GM12878 (cell line): ENCODE data around the gene HOXA10. TPM values are rescaled to one million over a fixed set of nuclear protein-coding genes. Genes with fewer than 3 reads are reported as not detected.

Experiments
- ATAC-seq: fragments of 200-7000 bp; cut with Tn5 transposase; 3 replicates; pipeline ENCODE4 v1.9.1; 2020; ENCODE audit warnings: mild to moderate bottlenecking, moderate library complexity
- BruUV-seq: library from RNA; stranded (reverse); fragments of 400-500 nt; replicated peaks from 2 replicates; lab custom pipeline; 2021; lab: Mats Ljungman, UMichigan
- CTCF ChIA-PET: fragments of 300-600 bp; sonication (Branson Sonifier 250); formaldehyde crosslinking; extraction: SDS; loops from one replicate; lab custom pipeline; 2021; ENCODE audit warnings: inconsistent platforms; lab: Yijun Ruan, JAX
- POLR2A ChIA-PET: fragments of 350-600 bp; formaldehyde crosslinking; extraction: SDS; loops from one replicate; lab custom pipeline; 2021; ENCODE audit warnings: inconsistent platforms; lab: Charles Lee
- RAD21 ChIA-PET: fragments of 300-600 bp; sonication (Branson Sonifier 250); formaldehyde crosslinking; loops from one replicate; lab custom pipeline; 2023; ENCODE audit warnings: antibody characterized with exemption; ENCODE audit not compliant: unreplicated experiment; lab: Charles Lee
- SMC1A ChIA-PET: fragments of 300-600 bp; sonication (Branson Sonifier 250); formaldehyde crosslinking; loops from one replicate; lab custom pipeline; 2023; ENCODE audit not compliant: unreplicated experiment, uncharacterized antibody; lab: Charles Lee
- DNase-seq: peaks from one replicate; pipeline ENCODE4 v3.0.0-alpha.2; 2011; ENCODE audit warnings: low read depth, low spot score
- FAIRE-seq: peaks from 3 replicates; lab custom pipeline; 2011; peaks lifted over from hg19 to GRCh38; lab: Jason Lieb, UNC
- H2AFZ ChIP-seq: 2 replicates; pipeline ENCODE4 v1.6.0; 2011; ENCODE audit warnings: low read depth, low read length, control low read depth; ENCODE audit not compliant: control insufficient read depth
- H3K27ac ChIP-seq: 2 replicates; pipeline ENCODE4 v1.5.1; 2011; ENCODE audit warnings: control low read depth; ENCODE audit not compliant: control insufficient read depth, insufficient read depth
- H3K27me3 ChIP-seq, 2 experiments: replicated peaks in 1 of 2; 2 replicates each; pipeline versions ENCODE4 v1.6.0 to v1.6.1; 2011; ENCODE audit warnings: low read length in 1 of 2; ENCODE audit not compliant: control insufficient read depth in 2 of 2, insufficient read depth in 2 of 2
- H3K36me3 ChIP-seq, 2 experiments: 2 replicates each; pipeline ENCODE4 v1.5.1; 2011; ENCODE audit warnings: low read length in 1 of 2; ENCODE audit not compliant: control insufficient read depth in 2 of 2, insufficient read depth in 2 of 2
- H3K4me1 ChIP-seq: 2 replicates; pipeline ENCODE4 v1.6.1; 2011; ENCODE audit warnings: mild to moderate bottlenecking, low read length, moderate library complexity, mixed read lengths; ENCODE audit not compliant: control insufficient read depth, insufficient read depth
- H3K4me2 ChIP-seq: 2 replicates; pipeline ENCODE4 v1.6.0; 2011; ENCODE audit warnings: control low read depth; ENCODE audit not compliant: control insufficient read depth, insufficient read depth
- H3K4me3 ChIP-seq: fragments of 200-600 bp; sonication (generic); 2 replicates; pipeline ENCODE4 v1.5.1; 2016
- H3K79me2 ChIP-seq: 2 replicates; pipeline ENCODE4 v1.6.0; 2011; ENCODE audit warnings: low read length; ENCODE audit not compliant: control insufficient read depth, insufficient read depth
- H3K9ac ChIP-seq: 2 replicates; pipeline ENCODE4 v1.8.0; 2011; ENCODE audit warnings: low read length, control low read depth, mixed read lengths; ENCODE audit not compliant: control insufficient read depth, insufficient read depth
- H3K9me3 ChIP-seq: replicated peaks from 3 replicates; pipeline ENCODE4 v1.5.1; 2011; ENCODE audit warnings: mild to moderate bottlenecking, low read length; ENCODE audit not compliant: control insufficient read depth, insufficient read depth
- H4K20me1 ChIP-seq: 2 replicates; pipeline ENCODE4 v1.6.0; 2011; ENCODE audit not compliant: control insufficient read depth, insufficient read depth
- CTCF ChIP-seq, 3 experiments: IDR thresholded peaks in 2 of 3; conservative IDR thresholded peaks in 1 of 3; 2 replicates each; pipeline ENCODE4 v1.5.1; 2011; ENCODE audit warnings: low read depth in 3 of 3, low read length in 3 of 3, mild to moderate bottlenecking in 3 of 3, control low read depth in 2 of 3, moderate library complexity in 2 of 3, inconsistent platforms in 1 of 3, mixed read lengths in 1 of 3; ENCODE audit not compliant: control insufficient read depth in 2 of 3, insufficient read depth in 1 of 3; ENCODE audit errors: extremely low read depth in 1 of 3
- E2F4 ChIP-seq: IDR thresholded peaks from 2 replicates; pipeline ENCODE4 v1.6.1; 2012; ENCODE audit warnings: low read depth, low read length, improper control_type of control experiment
- HDGF ChIP-seq: fragments of 450-650 bp; IDR thresholded peaks from 2 replicates; pipeline ENCODE4 v1.6.1; 2016; ENCODE audit warnings: antibody characterized with exemption
- JUNB ChIP-seq: IDR thresholded peaks from 2 replicates; pipeline ENCODE4 v1.6.1; 2016; ENCODE audit warnings: antibody characterized with exemption, mild to moderate bottlenecking
- NFIC ChIP-seq: IDR thresholded peaks from 2 replicates; pipeline ENCODE4 v1.6.1; 2012; ENCODE audit warnings: low read depth, mild to moderate bottlenecking, inconsistent platforms, low read length, moderate library complexity
- NR2C2 ChIP-seq: IDR thresholded peaks from 2 replicates; pipeline ENCODE4 v1.6.1; 2011; ENCODE audit warnings: borderline replicate concordance, low read depth; ENCODE audit not compliant: control insufficient read depth, insufficient read length
- PAX8 ChIP-seq: fragments of 450-650 bp; IDR thresholded peaks from 2 replicates; pipeline ENCODE4 v1.6.1; 2017; ENCODE audit warnings: mild to moderate bottlenecking, moderate library complexity
- SIN3A ChIP-seq: IDR thresholded peaks from 2 replicates; pipeline ENCODE4 v1.6.1; 2012; ENCODE audit warnings: low read depth, low read length, improper control_type of control experiment
- TBL1XR1 ChIP-seq: IDR thresholded peaks from 2 replicates; pipeline ENCODE4 v1.6.1; 2012; ENCODE audit warnings: low read depth, low read length, improper control_type of control experiment
- ZBED1 ChIP-seq: IDR thresholded peaks from 2 replicates; pipeline ENCODE4 v1.6.1; 2016; ENCODE audit warnings: borderline replicate concordance
- ZBTB40 ChIP-seq: fragments of 450-650 bp; IDR thresholded peaks from 2 replicates; pipeline ENCODE4 v1.6.1; 2016; ENCODE audit warnings: mild to moderate bottlenecking, moderate library complexity, borderline replicate concordance
- WGBS: methylation state at CpG from one replicate; pipeline ENCODE4 v1.1.6; 2016; ENCODE audit warnings: low lambda C conversion rate; ENCODE audit not compliant: insufficient replicate concordance, insufficient coverage; ENCODE audit errors: missing lambda C conversion rate; 5-methylcytosine and 5-hydroxymethylcytosine counted together
- in situ Hi-C: fragments of 300-500 bp; cut with MboI; formaldehyde crosslinking; loops from 9 replicates; pipeline ENCODE4 v1.14.3; 2018; ENCODE audit warnings: mixed read lengths
- intact Hi-C: fragments of 100-400 bp; cut with micrococcal nuclease; formaldehyde crosslinking; loops from one replicate; pipeline ENCODE4 v1.14.2; 2022; ENCODE audit not compliant: unreplicated experiment
- polyA plus RNA-seq, 11 experiments: library from polyadenylated mRNA; depleted of rRNA in 4 of 11; unstranded in 6 of 11; stranded (reverse) in 5 of 11; fragments of >200 nt; fragmentation: Nextera tagmentation in 4 of 11; fragmentation: Illumina TruSeq in 1 of 11; extraction: Ambion mirVana in 4 of 11; extraction: Trizol in 1 of 11; gene quantifications; 1 replicate in 1 of 11; 2 replicates in 10 of 11; pipeline versions ENCODE4 v1.2.1 to v1.2.3, GENCODE V29; 2011 to 2016; ENCODE audit warnings: inconsistent platforms in 2 of 11, missing spikeins in 2 of 11, low read depth in 1 of 11
- total RNA-seq, 4 experiments: library from RNA; depleted of rRNA in 3 of 4; stranded (reverse); fragments of >200 nt in 3 of 4; fragmentation: Illumina TruSeq in 1 of 4; extraction: Trizol in 1 of 4; gene quantifications; 2 replicates each; pipeline versions ENCODE4 v1.2.1 to v1.2.3, GENCODE V29; 2013 to 2021

The HOXA10 gene
- total and polyA plus RNA-seq, 10 of the 15 experiments (the other 5 are each of a cell fraction or from before 2014, with no cell fraction given), result not detected

GRCh38 chr7:27181795-27182275, 7.7 kb upstream of the HOXA10 start (continued):
- no peak for TF ChIP-seq CTCF (IDR thresholded peaks at IDR 0.05 in 2 of 3, conservative IDR thresholded peaks at IDR 0.05 in 1 of 3; ENCODE audit: control insufficient read depth in 2 of 3, extremely low read depth in 1 of 3, insufficient read depth in 1 of 3, low read depth in 3 of 3, low read length in 3 of 3)

- RAD21 ChIA-PET, result no interaction called here
- Histone ChIP-seq H3K9ac (no peak overlapping the region), H4K20me1 (no peaks in the 10 kb centered on the region), H2AFZ (no peak overlapping the region), H3K79me2 (no peaks in the 10 kb centered on the region), H3K4me3 (no peak overlapping the region), H3K9me3 (no peaks in the 10 kb centered on the region; the same call in 2 of the 3 replicates), H3K4me2 (no peak overlapping the region), H3K4me1 (no peaks in the 10 kb centered on the region), H3K27me3 (peaks cover 18 to 32% of the 10 kb centered on the region in 2 experiments), H3K36me3 (no peaks in the 10 kb centered on the region), H3K27ac (no peak overlapping the region)
- FAIRE-seq (no peak), DNase-seq (no peak), ATAC-seq (no peak)
- POLR2A ChIA-PET, result no interaction called here
- 42% methylated on average over 12 of the region's 12 CpGs for WGBS
- SMC1A ChIA-PET, result interaction anchor here (0.6 to 1.5 kb wide), 2 partner anchors 340 to 1288 kb away, joined by 3 to 5 read pairs; no protein-coding TSS in a partner anchor
- CTCF ChIA-PET, result interaction anchor here (1.1 to 2.0 kb wide), 6 partner anchors 10 to 1286 kb away, joined by 3 to 5 read pairs (median 4); no protein-coding TSS in a partner anchor
- in situ Hi-C loops (no loop called here), intact Hi-C loops (no loop called here)
- BruUV-seq, result no TSS peak
- no peak for TF ChIP-seq NFIC
- TF ChIP-seq ZBTB40, result no peak
- TF ChIP-seq TBL1XR1, result no peak
- TF ChIP-seq ZBED1, result no peak
- TF ChIP-seq NR2C2, result no peak
- TF ChIP-seq PAX8, result no peak
- no peak for TF ChIP-seq E2F4
- no peak for TF ChIP-seq HDGF
- TF ChIP-seq JUNB, result no peak
- TF ChIP-seq SIN3A, result no peak
Measured at GRCh38 chr7:27180431-27181420, 6.6 kb upstream of the HOXA10 start.
